ENCODE data around the gene HORMAD2. TPM values are rescaled to one million over a fixed set of nuclear protein-coding genes. Genes with fewer than 3 reads are reported as not detected.

HORMAD2 gene
- total and polyA plus RNA-seq, 2 donors (not counting 1 experiment from before 2014, with no cell fraction given) = not detected

- Histone ChIP-seq H3K4me1 (ENCODE audit: control insufficient read depth, extremely low read depth, insufficient read depth, low read length) (no peaks in the 10 kb centered on the region), H3K79me2 (ENCODE audit: control insufficient read depth, insufficient read depth, low read length) (no peaks in the 10 kb centered on the region), H3K9me3 (ENCODE audit: control insufficient read depth, insufficient read depth, low read depth, low read length) (no peaks in the 10 kb centered on the region), H3K9ac (ENCODE audit: insufficient read depth, low read length) (no peak overlapping the region), H3K27me3 (ENCODE audit: control insufficient read depth, insufficient read depth, low read length) (no peaks in the 10 kb centered on the region), H3K36me3 (ENCODE audit: control insufficient read depth, insufficient read depth, low read length) (no peaks in the 10 kb centered on the region), H3K4me2 (ENCODE audit: extremely low read depth, insufficient read depth, low read length) (no peak overlapping the region), H3K4me3 (replicated peaks in 1 of 4; ENCODE audit: control extremely low read depth in 1 of 4, insufficient read depth in 1 of 4, low read depth in 3 of 4, low read length in 4 of 4) (no peak overlapping the region), H2AFZ (ENCODE audit: low read length) (no peak overlapping the region), H4K20me1 (ENCODE audit: control insufficient read depth, extremely low read depth, insufficient read depth, low read length) (no peaks in the 10 kb centered on the region), H3K27ac (ENCODE audit: insufficient read depth, low read length) (no peak overlapping the region)
- no peak for DNase-seq (ENCODE audit: low read depth in 2 of 2)
- TF ChIP-seq EZH2 (IDR thresholded peaks at IDR 0.05; ENCODE audit: low read length, missing control alignments) (no peak), CTCF (conservative IDR thresholded peaks at IDR 0.05 in 1 of 2, IDR thresholded peaks at IDR 0.05 in 1 of 2; ENCODE audit: low read depth in 1 of 2, low read length in 2 of 2) (no peak)
Measured at GRCh38 chr22:30062950-30063349, 17.3 kb upstream of the HORMAD2 start.

DNA sequence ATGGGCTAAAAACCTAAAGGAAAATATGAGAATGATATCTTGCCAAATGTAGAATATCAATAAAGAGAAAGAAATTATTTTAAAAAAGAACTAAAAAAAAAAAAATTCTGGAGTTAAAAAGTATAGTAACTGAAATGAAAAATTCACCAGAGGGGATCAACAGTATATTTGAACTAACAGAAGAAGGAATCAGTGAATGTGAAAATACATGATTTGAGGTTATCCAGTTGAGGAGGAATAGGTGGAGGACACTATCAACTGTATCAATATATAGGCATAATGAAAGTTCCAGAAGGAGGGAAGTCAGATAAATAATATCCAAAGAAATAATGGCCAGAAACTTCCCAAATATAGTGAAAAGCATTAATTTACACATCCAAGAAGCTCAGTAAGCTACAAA, 16.1 kb upstream of the HORMAD2 start:
- TF ChIP-seq EZH2 (IDR thresholded peaks at IDR 0.05; ENCODE audit: low read length, missing control alignments) (no peak), CTCF (conservative IDR thresholded peaks at IDR 0.05 in 1 of 2, IDR thresholded peaks at IDR 0.05 in 1 of 2; ENCODE audit: low read depth in 1 of 2, low read length in 2 of 2) (no peak)
- no peak overlapping the region for H3K4me2 ChIP-seq (ENCODE audit: extremely low read depth, insufficient read depth, low read length)
- no peak for DNase-seq (ENCODE audit: low read depth in 2 of 2)
- no peaks in the 10 kb centered on the region for H3K9me3 ChIP-seq (ENCODE audit: control insufficient read depth, insufficient read depth, low read depth, low read length)
- H3K79me2 ChIP-seq (ENCODE audit: control insufficient read depth, insufficient read depth, low read length) = no peaks in the 10 kb centered on the region
- no peaks in the 10 kb centered on the region for H3K4me1 ChIP-seq (ENCODE audit: control insufficient read depth, extremely low read depth, insufficient read depth, low read length)
- no peak overlapping the region for H3K9ac ChIP-seq (ENCODE audit: insufficient read depth, low read length)
- H3K4me3 ChIP-seq (replicated peaks in 1 of 4; ENCODE audit: control extremely low read depth in 1 of 4, insufficient read depth in 1 of 4, low read depth in 3 of 4, low read length in 4 of 4) = no peak overlapping the region
- no peak overlapping the region for H2AFZ ChIP-seq (ENCODE audit: low read length)
- no peak overlapping the region for H3K27ac ChIP-seq (ENCODE audit: insufficient read depth, low read length)
- no peaks in the 10 kb centered on the region for H4K20me1 ChIP-seq (ENCODE audit: control insufficient read depth, extremely low read depth, insufficient read depth, low read length)
- no peaks in the 10 kb centered on the region for H3K36me3 ChIP-seq (ENCODE audit: control insufficient read depth, insufficient read depth, low read length)
- no peaks in the 10 kb centered on the region for H3K27me3 ChIP-seq (ENCODE audit: control insufficient read depth, insufficient read depth, low read length)

DNA sequence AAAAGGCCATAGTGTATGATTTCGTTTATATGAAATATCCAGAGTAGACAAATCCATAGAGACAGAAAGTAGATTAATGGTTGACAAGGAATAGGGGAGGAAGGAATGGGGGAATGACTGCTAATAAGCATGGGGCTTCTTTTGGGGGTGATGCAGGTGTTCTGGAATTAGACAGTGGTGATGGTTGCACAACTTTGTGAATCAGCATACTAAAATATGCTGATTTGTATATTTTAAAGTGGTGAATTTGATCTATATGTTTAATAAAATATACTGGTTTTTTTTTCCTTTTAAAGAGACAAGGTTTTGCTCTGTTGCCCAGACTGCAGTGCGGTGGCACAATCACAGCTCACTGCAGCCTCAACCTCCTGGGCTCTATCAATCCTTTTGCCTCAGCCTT, 6.5 kb upstream of the HORMAD2 start:
- no peaks in the 10 kb centered on the region for H3K9me3 ChIP-seq (ENCODE audit: control insufficient read depth, insufficient read depth, low read depth, low read length)
- no peaks in the 10 kb centered on the region for H3K79me2 ChIP-seq (ENCODE audit: control insufficient read depth, insufficient read depth, low read length)
- H3K4me2 ChIP-seq (ENCODE audit: extremely low read depth, insufficient read depth, low read length) = no peak overlapping the region
- no peaks in the 10 kb centered on the region for H4K20me1 ChIP-seq (ENCODE audit: control insufficient read depth, extremely low read depth, insufficient read depth, low read length)
- no peaks in the 10 kb centered on the region for H3K36me3 ChIP-seq (ENCODE audit: control insufficient read depth, insufficient read depth, low read length)
- H3K4me3 ChIP-seq (replicated peaks in 1 of 4; ENCODE audit: control extremely low read depth in 1 of 4, insufficient read depth in 1 of 4, low read depth in 3 of 4, low read length in 4 of 4) = no peak overlapping the region
- no peak overlapping the region for H3K27ac ChIP-seq (ENCODE audit: insufficient read depth, low read length)
- peaks cover 8% of the 10 kb centered on the region for H3K27me3 ChIP-seq (ENCODE audit: control insufficient read depth, insufficient read depth, low read length)
- no peak for TF ChIP-seq EZH2 (IDR thresholded peaks at IDR 0.05; ENCODE audit: low read length, missing control alignments)
- TF ChIP-seq CTCF (conservative IDR thresholded peaks at IDR 0.05 in 1 of 2, IDR thresholded peaks at IDR 0.05 in 1 of 2; ENCODE audit: low read depth in 1 of 2, low read length in 2 of 2) = no peak
- H2AFZ ChIP-seq (ENCODE audit: low read length) = no peak overlapping the region
- DNase-seq (ENCODE audit: low read depth in 2 of 2) = no peak
- H3K9ac ChIP-seq (ENCODE audit: insufficient read depth, low read length) = no peak overlapping the region
- H3K4me1 ChIP-seq (ENCODE audit: control insufficient read depth, extremely low read depth, insufficient read depth, low read length) = no peaks in the 10 kb centered on the region
